ENCODE measurements around the gene ZNF688.

The ZNF688 gene

DNA sequence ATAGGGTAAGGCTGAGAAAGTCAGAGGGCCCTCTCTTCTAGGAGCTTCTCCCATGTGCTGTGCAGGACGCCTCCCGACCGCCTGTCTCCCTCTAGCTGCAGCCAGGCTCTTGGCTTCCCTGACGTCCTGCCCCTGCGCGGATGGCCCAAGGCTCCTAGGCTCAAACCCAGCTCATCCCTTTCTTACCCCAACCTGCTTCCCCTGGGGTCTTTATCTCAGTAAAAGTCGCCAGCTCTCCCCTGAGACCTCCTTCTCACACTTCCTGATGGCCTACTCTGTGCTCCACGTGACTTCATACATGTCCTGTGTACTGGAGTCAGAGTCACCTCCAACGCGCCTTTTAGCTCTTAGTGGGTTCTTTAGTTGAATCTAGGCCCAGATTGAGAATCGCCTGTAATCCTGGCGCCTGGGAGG, 35.7 kb downstream of the ZNF688 start (continued):
- no peak for TF ChIP-seq CSDC2 (CRISPR knock-in tag; IDR thresholded peaks at IDR 0.05)
- no peak for TF ChIP-seq ZC3H10 (CRISPR knock-in tag; IDR thresholded peaks at IDR 0.05)
- no peak for TF ChIP-seq TOX (CRISPR knock-in tag; IDR thresholded peaks at IDR 0.05; ENCODE audit: borderline replicate concordance)
- TF ChIP-seq SNAI2 (CRISPR knock-in tag; IDR thresholded peaks at IDR 0.05), result no peak
- no peak for TF ChIP-seq PPARA (CRISPR knock-in tag; IDR thresholded peaks at IDR 0.05; ENCODE audit: borderline replicate concordance)
- TF ChIP-seq ZNF70 (CRISPR knock-in tag; IDR thresholded peaks at IDR 0.05), result no peak
- no peak for TF ChIP-seq TCF4 (CRISPR knock-in tag; IDR thresholded peaks at IDR 0.05; ENCODE audit: borderline replicate concordance)
- TF ChIP-seq ZFP3 (CRISPR knock-in tag; IDR thresholded peaks at IDR 0.05), result no peak

- ATAC-seq, result peak; percentile 10
- TF ChIP-seq ZNF70 (CRISPR knock-in tag; IDR thresholded peaks at IDR 0.05), result no peak
- TF ChIP-seq ZC3H10 (CRISPR knock-in tag; IDR thresholded peaks at IDR 0.05), result no peak
- no peak for TF ChIP-seq SNAI2 (CRISPR knock-in tag; IDR thresholded peaks at IDR 0.05)
- no peak for TF ChIP-seq CSRNP3 (CRISPR knock-in tag; IDR thresholded peaks at IDR 0.05)
- TF ChIP-seq PPARA (CRISPR knock-in tag; IDR thresholded peaks at IDR 0.05; ENCODE audit: borderline replicate concordance), result no peak
- no peak for TF ChIP-seq ISL1 (CRISPR knock-in tag; IDR thresholded peaks at IDR 0.05)
- TF ChIP-seq ESRRG (CRISPR knock-in tag; IDR thresholded peaks at IDR 0.05), result no peak
- no peak for TF ChIP-seq ZFP30 (CRISPR knock-in tag; IDR thresholded peaks at IDR 0.05)
- no peak for TF ChIP-seq TCF4 (CRISPR knock-in tag; IDR thresholded peaks at IDR 0.05; ENCODE audit: borderline replicate concordance)
- no peak for TF ChIP-seq TOX (CRISPR knock-in tag; IDR thresholded peaks at IDR 0.05; ENCODE audit: borderline replicate concordance)
- TF ChIP-seq ZNF8 (CRISPR knock-in tag; IDR thresholded peaks at IDR 0.05), result no peak
- TF ChIP-seq CREB5 (CRISPR knock-in tag; IDR thresholded peaks at IDR 0.05; ENCODE audit: low read depth), result no peak
- TF ChIP-seq TSHZ2 (CRISPR knock-in tag; IDR thresholded peaks at IDR 0.05), result no peak
- TF ChIP-seq, protein P1, sequence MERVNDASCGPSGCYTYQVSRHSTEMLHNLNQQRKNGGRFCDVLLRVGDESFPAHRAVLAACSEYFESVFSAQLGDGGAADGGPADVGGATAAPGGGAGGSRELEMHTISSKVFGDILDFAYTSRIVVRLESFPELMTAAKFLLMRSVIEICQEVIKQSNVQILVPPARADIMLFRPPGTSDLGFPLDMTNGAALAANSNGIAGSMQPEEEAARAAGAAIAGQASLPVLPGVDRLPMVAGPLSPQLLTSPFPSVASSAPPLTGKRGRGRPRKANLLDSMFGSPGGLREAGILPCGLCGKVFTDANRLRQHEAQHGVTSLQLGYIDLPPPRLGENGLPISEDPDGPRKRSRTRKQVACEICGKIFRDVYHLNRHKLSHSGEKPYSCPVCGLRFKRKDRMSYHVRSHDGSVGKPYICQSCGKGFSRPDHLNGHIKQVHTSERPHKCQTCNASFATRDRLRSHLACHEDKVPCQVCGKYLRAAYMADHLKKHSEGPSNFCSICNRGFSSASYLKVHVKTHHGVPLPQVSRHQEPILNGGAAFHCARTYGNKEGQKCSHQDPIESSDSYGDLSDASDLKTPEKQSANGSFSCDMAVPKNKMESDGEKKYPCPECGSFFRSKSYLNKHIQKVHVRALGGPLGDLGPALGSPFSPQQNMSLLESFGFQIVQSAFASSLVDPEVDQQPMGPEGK (CRISPR knock-in tag; IDR thresholded peaks at IDR 0.05; ENCODE audit: borderline replicate concordance), result no peak
- TF ChIP-seq, protein P2, sequence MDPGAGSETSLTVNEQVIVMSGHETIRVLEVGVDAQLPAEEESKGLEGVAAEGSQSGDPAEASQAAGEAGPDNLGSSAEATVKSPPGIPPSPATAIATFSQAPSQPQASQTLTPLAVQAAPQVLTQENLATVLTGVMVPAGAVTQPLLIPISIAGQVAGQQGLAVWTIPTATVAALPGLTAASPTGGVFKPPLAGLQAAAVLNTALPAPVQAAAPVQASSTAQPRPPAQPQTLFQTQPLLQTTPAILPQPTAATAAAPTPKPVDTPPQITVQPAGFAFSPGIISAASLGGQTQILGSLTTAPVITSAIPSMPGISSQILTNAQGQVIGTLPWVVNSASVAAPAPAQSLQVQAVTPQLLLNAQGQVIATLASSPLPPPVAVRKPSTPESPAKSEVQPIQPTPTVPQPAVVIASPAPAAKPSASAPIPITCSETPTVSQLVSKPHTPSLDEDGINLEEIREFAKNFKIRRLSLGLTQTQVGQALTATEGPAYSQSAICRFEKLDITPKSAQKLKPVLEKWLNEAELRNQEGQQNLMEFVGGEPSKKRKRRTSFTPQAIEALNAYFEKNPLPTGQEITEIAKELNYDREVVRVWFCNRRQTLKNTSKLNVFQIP (CRISPR knock-in tag; IDR thresholded peaks at IDR 0.05; ENCODE audit: borderline replicate concordance, low read depth), result no peak
- TF ChIP-seq ZFP3 (CRISPR knock-in tag; IDR thresholded peaks at IDR 0.05), result no peak
- TF ChIP-seq BACH2 (CRISPR knock-in tag; IDR thresholded peaks at IDR 0.05; ENCODE audit: borderline replicate concordance), result no peak
- no peak for TF ChIP-seq RARB (CRISPR knock-in tag; IDR thresholded peaks at IDR 0.05)
- TF ChIP-seq ARNTL (CRISPR knock-in tag; IDR thresholded peaks at IDR 0.05; ENCODE audit: borderline replicate concordance, low read depth), result no peak
- no peak for TF ChIP-seq ZNF565 (CRISPR knock-in tag; conservative IDR thresholded peaks at IDR 0.05; ENCODE audit: low read depth)
These were observed 36.3 kb downstream of the ZNF688 start for GRCh38 chr16:30535106-30535776.
